ENCODE data around the gene BTBD7.

BTBD7 gene

DNA sequence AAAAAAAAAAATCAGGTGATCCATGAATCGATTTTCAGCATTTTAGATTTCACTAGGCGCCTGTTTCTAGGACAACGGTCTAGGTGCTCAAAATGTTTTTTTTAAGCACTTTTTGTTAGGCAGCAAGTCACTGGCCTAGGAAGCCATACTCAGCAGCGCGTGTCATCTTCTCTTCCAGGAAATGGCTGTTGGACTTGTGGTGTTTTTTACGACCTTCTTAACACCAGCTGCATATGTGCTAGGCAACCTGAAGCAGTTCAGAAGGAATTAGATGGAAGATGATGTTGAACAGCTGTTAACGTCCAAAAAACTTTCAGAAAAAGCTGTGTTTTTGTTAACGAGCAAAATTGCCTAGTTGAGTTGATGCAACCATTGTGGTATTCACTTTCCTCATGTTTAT, 15.0 kb upstream of the BTBD7 start:
- Histone ChIP-seq H3K4me1 (ENCODE audit: control insufficient read depth in 2 of 2, insufficient read depth in 1 of 2, low read depth in 1 of 2, low read length in 2 of 2) (peaks cover 6 to 7% of the 10 kb centered on the region in 2 donors), H2BK15ac (ENCODE audit: low read length) (no peak overlapping the region), H4K8ac (ENCODE audit: low read depth, low read length) (no peak overlapping the region)

GRCh38 chr14:93346926-93347721, 14.3 kb upstream of the BTBD7 start, which contains the start of gene COX8C:
Gene COX8C, plus strand, starts transcription at chr14:93347182. Its CDS starts 87 bp downstream, at chr14:93347269.
- Histone ChIP-seq H2BK5ac (ENCODE audit: low read length) (peak within 1 kb of the TSS; percentile 67), H2BK15ac (ENCODE audit: low read length) (peak within 1 kb of the TSS; percentile 31), H2AFZ (ENCODE audit: low read length) (no peak within 1 kb of the TSS), H3K79me1 (ENCODE audit: low read depth, low read length) (peaks cover 4% of the 10 kb centered on the region), H2BK120ac (ENCODE audit: low read depth, low read length) (no peak within 1 kb of the TSS), H3K4me2 (ENCODE audit: insufficient read depth, low read length, poor library complexity, severe bottlenecking) (no peak within 1 kb of the TSS), H3K4me3 (ENCODE audit: low read length in 2 of 2) (peak within 1 kb of the TSS in 1 of 2 donors; percentile 64), H2BK12ac (ENCODE audit: low read length) (peak within 1 kb of the TSS; percentile 75), H4K91ac (ENCODE audit: low read depth, low read length, poor library complexity) (no peak within 1 kb of the TSS), H3K36me3 (replicated peaks in 1 of 2; ENCODE audit: control insufficient read depth in 2 of 2, insufficient read depth in 2 of 2, low read length in 2 of 2) (no peaks in the 10 kb centered on the region), H3K9me3 (replicated peaks in 1 of 2; ENCODE audit: control insufficient read depth in 2 of 2, insufficient read depth in 1 of 2, low read depth in 1 of 2, low read length in 2 of 2) (peaks cover 3 to 6% of the 10 kb centered on the region in 2 donors), H3K9ac (ENCODE audit: low read depth, low read length, poor library complexity) (no peak within 1 kb of the TSS), H3K27me3 (ENCODE audit: control insufficient read depth in 3 of 3, insufficient read depth in 3 of 3, low read depth in 1 of 3, low read length in 3 of 3) (no peaks in the 10 kb centered on the region), H3K14ac (ENCODE audit: low read length) (peak within 1 kb of the TSS; percentile 59), H3K27ac (replicated peaks; ENCODE audit: low read length) (no peak within 1 kb of the TSS), H3K4ac (ENCODE audit: low read length) (no peak within 1 kb of the TSS), H3K18ac (ENCODE audit: low read length) (peak within 1 kb of the TSS; percentile 71), H2AK5ac (ENCODE audit: low read depth, low read length) (peak within 1 kb of the TSS; percentile 40), H3K4me1 (ENCODE audit: control insufficient read depth in 2 of 2, insufficient read depth in 1 of 2, low read depth in 1 of 2, low read length in 2 of 2) (peaks cover 6 to 7% of the 10 kb centered on the region in 2 donors), H4K8ac (ENCODE audit: low read depth, low read length) (no peak within 1 kb of the TSS), H3K23ac (ENCODE audit: low read depth, low read length, poor library complexity) (peak within 1 kb of the TSS; percentile 4)
- no CpG with 5 or more reads among the region's 60 CpGs for WGBS, 2 donors (ENCODE audit: extremely low coverage in 2 of 2, insufficient read length in 2 of 2, insufficient replicate concordance in 1 of 2)
- DNase-seq (ENCODE audit: low spot score): no peak

More for the DNA sequence above, 15.0 kb upstream of the BTBD7 start:
- Histone ChIP-seq H3K9ac (ENCODE audit: low read depth, low read length, poor library complexity) (no peak overlapping the region), H2BK12ac (ENCODE audit: low read length) (no peak overlapping the region), H3K4me2 (ENCODE audit: insufficient read depth, low read length, poor library complexity, severe bottlenecking) (no peak overlapping the region), H3K27ac (replicated peaks; ENCODE audit: low read length) (no peak overlapping the region), H3K4ac (ENCODE audit: low read length) (no peak overlapping the region), H3K36me3 (replicated peaks in 1 of 2; ENCODE audit: control insufficient read depth in 2 of 2, insufficient read depth in 2 of 2, low read length in 2 of 2) (no peaks in the 10 kb centered on the region), H2AK5ac (ENCODE audit: low read depth, low read length) (no peak overlapping the region), H3K9me3 (replicated peaks in 1 of 2; ENCODE audit: control insufficient read depth in 2 of 2, insufficient read depth in 1 of 2, low read depth in 1 of 2, low read length in 2 of 2) (peaks cover 0 to 5% of the 10 kb centered on the region in 2 donors), H2BK5ac (ENCODE audit: low read length) (no peak overlapping the region), H3K79me1 (ENCODE audit: low read depth, low read length) (peaks cover 4% of the 10 kb centered on the region), H3K18ac (ENCODE audit: low read length) (no peak overlapping the region), H3K4me3 (ENCODE audit: low read length in 2 of 2) (no peak overlapping the region), H4K91ac (ENCODE audit: low read depth, low read length, poor library complexity) (no peak overlapping the region), H3K23ac (ENCODE audit: low read depth, low read length, poor library complexity) (no peak overlapping the region), H3K27me3 (ENCODE audit: control insufficient read depth in 3 of 3, insufficient read depth in 3 of 3, low read depth in 1 of 3, low read length in 3 of 3) (no peaks in the 10 kb centered on the region), H2AFZ (ENCODE audit: low read length) (no peak overlapping the region), H3K14ac (ENCODE audit: low read length) (no peak overlapping the region), H2BK120ac (ENCODE audit: low read depth, low read length) (no peak overlapping the region)
- DNase-seq (ENCODE audit: low spot score): no peak
- no CpG with 5 or more reads among the region's 8 CpGs for WGBS, 2 donors (ENCODE audit: extremely low coverage in 2 of 2, insufficient read length in 2 of 2, insufficient replicate concordance in 1 of 2)

DNA sequence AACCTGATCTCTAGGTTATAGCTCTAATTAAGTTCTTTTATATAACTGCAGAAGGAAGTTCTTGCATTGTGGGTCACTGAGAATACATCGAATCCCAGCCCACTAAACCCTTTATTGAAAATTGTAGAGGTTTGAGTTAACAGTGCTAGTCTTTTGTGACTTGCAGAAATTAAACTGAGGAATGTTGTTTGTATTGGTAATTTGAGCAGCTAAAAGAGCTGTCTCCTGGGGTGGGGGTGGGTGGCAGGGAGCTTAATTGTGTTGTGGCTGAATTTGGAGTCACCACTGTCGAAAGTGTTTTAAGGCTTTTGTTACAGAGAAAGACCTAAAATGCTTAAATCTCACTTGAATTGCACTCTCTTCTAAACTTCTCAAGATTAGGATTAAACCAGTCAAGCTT, 11.0 kb upstream of the BTBD7 start:
- no peak overlapping the region for H4K8ac ChIP-seq (ENCODE audit: low read depth, low read length)
- H3K36me3 ChIP-seq (replicated peaks in 1 of 2; ENCODE audit: control insufficient read depth in 2 of 2, insufficient read depth in 2 of 2, low read length in 2 of 2): no peaks in the 10 kb centered on the region
- H3K4me2 ChIP-seq (ENCODE audit: insufficient read depth, low read length, poor library complexity, severe bottlenecking): no peak overlapping the region
- no peak overlapping the region for H3K4ac ChIP-seq (ENCODE audit: low read length)
- H3K4me1 ChIP-seq (ENCODE audit: control insufficient read depth in 2 of 2, insufficient read depth in 1 of 2, low read depth in 1 of 2, low read length in 2 of 2): peaks cover 6 to 7% of the 10 kb centered on the region in 2 donors
- H3K27me3 ChIP-seq (ENCODE audit: control insufficient read depth in 3 of 3, insufficient read depth in 3 of 3, low read depth in 1 of 3, low read length in 3 of 3): no peaks in the 10 kb centered on the region
- no peak overlapping the region for H3K9ac ChIP-seq (ENCODE audit: low read depth, low read length, poor library complexity)
- DNase-seq (ENCODE audit: low spot score): no peak
- no peak overlapping the region for H2BK12ac ChIP-seq (ENCODE audit: low read length)
- peaks cover 4% of the 10 kb centered on the region for H3K79me1 ChIP-seq (ENCODE audit: low read depth, low read length)
- H4K91ac ChIP-seq (ENCODE audit: low read depth, low read length, poor library complexity): no peak overlapping the region
- H3K18ac ChIP-seq (ENCODE audit: low read length): no peak overlapping the region
- H2BK5ac ChIP-seq (ENCODE audit: low read length): no peak overlapping the region
- H2AK5ac ChIP-seq (ENCODE audit: low read depth, low read length): no peak overlapping the region
- H2AFZ ChIP-seq (ENCODE audit: low read length): peak overlapping the region; percentile 56
- peak overlapping the region; percentile 57 for H3K27ac ChIP-seq (replicated peaks; ENCODE audit: low read length)
- no peak overlapping the region for H3K14ac ChIP-seq (ENCODE audit: low read length)
- H3K23ac ChIP-seq (ENCODE audit: low read depth, low read length, poor library complexity): no peak overlapping the region
- no CpG with 5 or more reads among the region's 2 CpGs for WGBS, 2 donors (ENCODE audit: extremely low coverage in 2 of 2, insufficient read length in 2 of 2, insufficient replicate concordance in 1 of 2)
- no peak overlapping the region for H2BK120ac ChIP-seq (ENCODE audit: low read depth, low read length)
- H3K9me3 ChIP-seq (replicated peaks in 1 of 2; ENCODE audit: control insufficient read depth in 2 of 2, insufficient read depth in 1 of 2, low read depth in 1 of 2, low read length in 2 of 2): peaks cover 10 to 11% of the 10 kb centered on the region in 2 donors
- H2BK15ac ChIP-seq (ENCODE audit: low read length): no peak overlapping the region
- H3K4me3 ChIP-seq (ENCODE audit: low read length in 2 of 2): no peak overlapping the region

DNA sequence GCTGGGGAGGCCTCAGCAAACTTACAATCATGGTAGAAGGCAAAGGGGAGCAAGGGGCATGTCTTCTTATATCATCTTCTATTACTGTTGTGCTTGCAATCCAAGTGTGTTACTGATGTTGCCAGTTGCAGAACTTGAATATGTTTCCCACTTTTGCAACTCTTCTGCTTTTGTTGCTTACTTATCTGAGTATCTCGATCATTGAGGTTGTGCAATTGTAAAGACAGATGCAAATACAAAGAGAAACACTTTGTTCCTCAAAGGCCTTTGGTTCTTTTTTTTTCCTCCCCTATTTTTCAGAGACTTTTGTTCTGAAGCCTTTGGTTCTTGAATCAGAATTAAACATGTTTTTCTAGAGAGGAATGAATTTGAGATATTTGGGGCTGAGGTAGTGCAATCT, 10.4 kb upstream of the BTBD7 start:
- no peak overlapping the region for H2BK12ac ChIP-seq (ENCODE audit: low read length)
- no peak overlapping the region for H3K9ac ChIP-seq (ENCODE audit: low read depth, low read length, poor library complexity)
- H3K27me3 ChIP-seq (ENCODE audit: control insufficient read depth in 3 of 3, insufficient read depth in 3 of 3, low read depth in 1 of 3, low read length in 3 of 3): no peaks in the 10 kb centered on the region
- H3K18ac ChIP-seq (ENCODE audit: low read length): no peak overlapping the region
- H3K9me3 ChIP-seq (replicated peaks in 1 of 2; ENCODE audit: control insufficient read depth in 2 of 2, insufficient read depth in 1 of 2, low read depth in 1 of 2, low read length in 2 of 2): peaks cover 10 to 11% of the 10 kb centered on the region in 2 donors
- H3K79me1 ChIP-seq (ENCODE audit: low read depth, low read length): peaks cover 4% of the 10 kb centered on the region
- peaks cover 6 to 7% of the 10 kb centered on the region in 2 donors for H3K4me1 ChIP-seq (ENCODE audit: control insufficient read depth in 2 of 2, insufficient read depth in 1 of 2, low read depth in 1 of 2, low read length in 2 of 2)
- H2BK120ac ChIP-seq (ENCODE audit: low read depth, low read length): no peak overlapping the region
- peak overlapping the region; percentile 21 for H3K27ac ChIP-seq (replicated peaks; ENCODE audit: low read length)
- no peak overlapping the region for H3K4me3 ChIP-seq (ENCODE audit: low read length in 2 of 2)
- WGBS, 2 donors (ENCODE audit: extremely low coverage in 2 of 2, insufficient read length in 2 of 2, insufficient replicate concordance in 1 of 2): no CpG with 5 or more reads among the region's 1 CpG
- H3K4ac ChIP-seq (ENCODE audit: low read length): no peak overlapping the region
- no peak for DNase-seq (ENCODE audit: low spot score)
- no peak overlapping the region for H3K23ac ChIP-seq (ENCODE audit: low read depth, low read length, poor library complexity)
- no peak overlapping the region for H2BK15ac ChIP-seq (ENCODE audit: low read length)
- H2BK5ac ChIP-seq (ENCODE audit: low read length): no peak overlapping the region
- H4K91ac ChIP-seq (ENCODE audit: low read depth, low read length, poor library complexity): no peak overlapping the region
- no peak overlapping the region for H3K4me2 ChIP-seq (ENCODE audit: insufficient read depth, low read length, poor library complexity, severe bottlenecking)
- no peaks in the 10 kb centered on the region for H3K36me3 ChIP-seq (replicated peaks in 1 of 2; ENCODE audit: control insufficient read depth in 2 of 2, insufficient read depth in 2 of 2, low read length in 2 of 2)
- H2AFZ ChIP-seq (ENCODE audit: low read length): no peak overlapping the region
- H3K14ac ChIP-seq (ENCODE audit: low read length): no peak overlapping the region
- H2AK5ac ChIP-seq (ENCODE audit: low read depth, low read length): no peak overlapping the region
- no peak overlapping the region for H4K8ac ChIP-seq (ENCODE audit: low read depth, low read length)
